GM18858 (cell line): ENCODE results near the gene MMP24.

ENCODE experiments used
- ATAC-seq: cut with Tn5 transposase; IDR thresholded peaks from one replicate; pipeline ENCODE4 v1.9.1; 2021; ENCODE audit not compliant: unreplicated experiment

Gene MMP24

DNA sequence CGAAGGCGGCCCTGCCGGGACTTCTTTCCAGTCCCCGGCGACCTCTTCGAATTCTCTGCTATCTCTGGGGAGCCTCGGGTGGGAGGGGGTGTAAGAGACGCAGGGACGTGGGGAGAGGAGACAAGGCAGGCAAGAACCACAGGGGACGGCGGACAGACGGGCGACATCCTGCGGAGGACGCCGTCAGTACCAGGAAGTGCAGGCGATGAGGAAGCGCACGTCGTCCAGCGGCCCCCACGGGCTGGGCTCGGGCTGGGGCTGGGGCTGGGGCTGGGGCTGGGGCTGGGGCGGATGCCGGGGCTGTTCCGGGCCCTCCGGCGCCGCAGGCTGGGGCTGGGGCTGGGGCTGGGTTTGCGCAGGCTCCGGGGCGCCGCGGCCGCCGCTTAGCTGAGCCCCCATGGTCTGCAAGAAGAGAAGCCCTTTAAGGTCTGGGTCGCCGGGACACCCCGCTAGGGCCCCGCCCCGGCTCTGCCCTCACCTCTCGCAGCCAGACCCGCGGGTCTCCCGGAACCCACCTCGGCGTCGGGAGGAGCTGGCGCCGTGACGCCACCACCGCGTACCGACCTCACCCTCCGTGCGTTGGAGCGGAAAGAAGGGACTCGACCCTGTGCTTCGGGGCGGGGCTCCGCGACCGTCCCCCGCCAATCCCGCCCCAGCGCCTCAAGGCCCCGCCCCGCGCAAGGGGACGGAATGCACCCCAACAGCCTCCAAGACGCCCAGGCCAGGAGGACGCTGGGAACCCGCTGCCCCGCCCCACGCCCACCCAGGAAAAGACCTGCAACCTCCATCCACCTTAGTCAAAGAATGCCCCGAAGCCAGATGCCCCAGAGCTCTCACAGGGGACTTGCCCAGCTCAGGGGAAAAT is 51.3 kb downstream of the MMP24 start, which contains the start of gene MMP24OS:
MMP24OS (minus strand) TSS at position 592 of the 865 bp plus-strand sequence; CDS start at position 399, 193 bp downstream.
- peak; percentile 58 for ATAC-seq

DNA sequence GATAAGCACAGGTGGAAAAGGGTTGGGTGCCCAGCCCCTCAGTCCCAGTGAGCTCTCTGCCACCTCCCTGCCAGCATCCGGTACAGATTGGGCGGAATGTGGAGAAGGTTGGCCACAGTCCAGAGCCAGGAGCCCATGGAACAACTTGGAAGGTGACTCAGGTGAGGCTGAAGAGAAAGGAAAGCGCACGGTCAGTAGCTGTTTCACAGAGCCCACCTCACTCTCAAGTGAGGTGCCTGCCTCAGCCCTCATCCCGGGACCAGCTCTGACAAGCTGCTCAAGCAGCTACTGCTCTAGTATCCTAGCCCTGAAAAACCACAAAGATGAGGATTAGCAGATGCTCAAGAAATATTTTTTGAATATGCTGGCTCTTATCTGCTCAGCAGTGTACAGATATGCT is 52.5 kb downstream of the MMP24 start:
- no peak for ATAC-seq

GRCh38 chr20:35279533-35280174 is 53.2 kb downstream of the MMP24 start:
- no peak for ATAC-seq

DNA sequence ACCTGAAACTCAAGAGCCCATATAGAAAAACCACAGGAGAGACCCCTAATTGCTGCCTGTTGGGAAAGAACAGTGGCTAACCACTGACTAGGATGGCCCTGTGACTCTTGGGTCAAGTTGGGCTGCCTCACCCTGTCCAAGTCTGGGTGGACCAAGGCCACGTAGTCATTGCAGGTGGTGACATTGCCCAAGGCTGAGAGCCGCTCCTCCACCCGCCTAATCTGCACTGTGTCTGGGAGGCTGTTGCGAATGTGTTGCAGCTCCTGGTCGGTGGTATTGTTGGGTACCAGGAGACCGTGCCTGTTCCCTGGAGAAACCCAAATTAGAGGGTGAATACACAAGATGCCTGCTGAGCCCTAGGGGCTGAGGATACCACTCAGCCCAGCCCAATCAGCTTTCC is 54.0 kb downstream of the MMP24 start:
- ATAC-seq = no peak

- ATAC-seq = no peak
These were observed 55.1 kb downstream of the MMP24 start for GRCh38 chr20:35281506-35282101.

DNA sequence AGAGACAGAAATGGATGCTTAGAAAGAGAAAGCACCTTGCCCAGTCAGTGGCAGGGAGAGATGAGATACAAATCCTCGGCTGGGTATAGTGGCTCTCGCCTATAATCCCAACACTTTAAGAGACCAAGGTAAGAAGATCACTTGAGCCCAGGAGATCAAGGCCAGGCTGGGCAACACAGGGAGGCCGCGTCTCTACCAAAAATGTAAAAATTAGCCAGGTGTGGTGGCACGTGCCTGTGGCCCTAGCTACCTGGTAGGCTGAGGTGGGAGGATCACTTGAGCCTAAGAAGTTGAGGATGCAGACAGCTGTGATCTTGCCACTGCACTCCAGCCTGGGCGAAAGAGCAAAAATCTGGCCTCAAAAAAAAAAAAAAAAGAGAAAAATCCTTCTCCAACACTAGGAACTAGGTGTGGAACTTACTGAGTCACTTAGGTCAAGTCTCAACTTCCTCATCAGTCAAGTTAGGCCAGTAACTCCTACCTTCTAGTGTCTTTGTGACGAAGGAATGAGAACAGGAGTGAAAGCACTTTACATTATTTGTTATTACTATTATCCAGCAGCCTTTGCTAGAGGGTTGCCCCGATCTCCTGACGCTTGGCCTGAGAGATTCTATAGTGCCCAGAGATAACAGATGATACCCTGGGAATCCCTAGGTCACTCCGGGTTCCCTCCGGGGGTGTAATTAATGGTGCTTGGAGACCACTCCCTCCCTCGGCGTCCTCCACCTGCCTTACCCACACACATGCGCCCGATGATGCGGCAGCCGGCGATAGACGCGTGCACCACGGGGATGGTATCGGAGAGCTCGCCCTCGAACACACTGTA is 57.2 kb downstream of the MMP24 start:
- no peak for ATAC-seq

GRCh38 chr20:35284267-35284991 is 57.9 kb downstream of the MMP24 start, which contains the start of gene EIF6:
EIF6 (minus strand) TSS chr20:35284772; CDS start chr20:35284487, 285 bp downstream.
- ATAC-seq = no peak

DNA sequence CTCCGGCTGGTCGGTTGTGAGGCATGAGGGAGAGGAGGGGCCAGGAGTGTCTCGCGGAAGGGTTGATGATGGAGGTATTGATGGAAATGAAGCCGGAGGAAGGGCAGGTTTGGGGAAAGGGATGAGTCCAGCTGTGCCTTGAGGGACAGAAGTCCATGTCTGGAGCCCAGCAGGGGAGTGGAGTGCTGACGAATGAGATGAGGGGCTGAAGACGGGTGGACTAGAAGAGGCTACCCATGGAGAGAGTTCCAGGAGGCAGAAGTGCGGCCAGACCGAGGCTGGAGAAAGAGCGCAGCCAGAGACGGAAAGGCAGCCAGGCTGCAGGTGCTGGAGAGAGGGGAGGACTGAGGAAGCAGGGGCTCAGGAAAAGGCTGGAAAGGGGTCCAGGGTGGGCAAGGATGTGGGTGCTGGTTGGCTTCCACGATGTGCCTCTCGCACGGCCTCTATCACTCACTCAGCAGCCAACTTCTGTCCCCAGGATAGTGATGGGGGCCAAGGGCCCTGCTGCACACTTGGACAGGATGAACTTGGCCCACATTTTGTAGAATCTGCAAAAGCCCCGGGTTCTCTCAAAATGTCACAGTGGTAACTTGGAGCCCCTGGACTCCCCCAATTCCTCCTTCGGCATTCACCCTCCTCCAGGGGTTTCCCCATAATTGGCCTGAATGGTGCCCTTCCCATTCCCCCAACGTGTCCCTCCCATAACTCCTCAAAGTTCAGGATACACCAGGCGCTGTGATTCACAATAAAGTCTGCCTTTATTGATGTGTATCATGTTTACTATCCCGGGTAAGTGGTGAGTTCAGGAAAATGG is 58.7 kb downstream of the MMP24 start:
- ATAC-seq = no peak

DNA sequence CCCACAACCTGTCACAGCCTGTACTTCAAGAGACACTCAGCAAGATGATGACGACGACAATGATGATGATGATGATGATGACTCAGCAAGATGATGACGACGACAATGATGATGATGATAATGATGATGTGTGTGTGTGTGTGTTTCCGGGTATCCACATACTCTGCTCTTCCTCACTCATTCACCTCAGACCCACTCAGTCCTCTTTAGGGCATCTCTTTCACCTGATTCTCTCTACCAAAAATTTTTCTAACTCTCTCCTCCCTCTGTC is 59.3 kb downstream of the MMP24 start:
- no peak for ATAC-seq

GRCh38 chr20:35286077-35286898 is 59.8 kb downstream of the MMP24 start:
- ATAC-seq = no peak

DNA sequence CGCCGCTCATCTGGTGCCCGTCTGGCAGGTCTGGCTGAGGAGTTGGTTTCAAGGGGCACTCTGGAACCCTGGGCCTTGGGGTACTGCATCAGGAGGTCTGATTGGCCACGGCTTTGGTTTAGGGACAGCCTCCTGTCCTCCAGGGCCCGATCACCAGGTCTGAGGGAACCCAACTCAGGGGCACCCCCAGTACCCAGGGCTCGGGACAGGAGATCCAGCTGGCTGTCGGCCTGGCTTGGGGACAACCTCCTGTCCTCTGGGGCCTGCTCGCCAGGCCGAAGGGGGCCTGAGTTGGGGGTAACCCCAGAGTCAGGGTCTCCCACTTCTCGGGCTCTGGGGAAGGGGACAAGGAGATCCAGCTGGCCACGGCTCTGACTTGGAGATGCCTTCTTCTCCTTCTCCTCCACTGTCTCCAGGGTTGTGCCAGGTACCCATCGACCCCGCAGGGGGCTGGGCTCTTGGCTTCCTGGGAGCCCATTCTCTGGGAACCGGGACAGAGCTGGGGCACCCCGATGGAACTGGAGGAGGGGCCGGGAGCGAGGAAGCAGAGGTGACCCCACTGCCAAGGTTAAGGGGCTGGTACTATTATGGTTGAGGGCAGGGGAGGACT is 60.5 kb downstream of the MMP24 start:
- no peak for ATAC-seq

GRCh38 chr20:35287509-35288324 is 61.2 kb downstream of the MMP24 start:
- no peak for ATAC-seq

GRCh38 chr20:35288325-35289060 is 62.0 kb downstream of the MMP24 start:
- ATAC-seq = no peak

GRCh38 chr20:35290186-35290886 is 63.8 kb downstream of the MMP24 start:
- no peak for ATAC-seq

DNA sequence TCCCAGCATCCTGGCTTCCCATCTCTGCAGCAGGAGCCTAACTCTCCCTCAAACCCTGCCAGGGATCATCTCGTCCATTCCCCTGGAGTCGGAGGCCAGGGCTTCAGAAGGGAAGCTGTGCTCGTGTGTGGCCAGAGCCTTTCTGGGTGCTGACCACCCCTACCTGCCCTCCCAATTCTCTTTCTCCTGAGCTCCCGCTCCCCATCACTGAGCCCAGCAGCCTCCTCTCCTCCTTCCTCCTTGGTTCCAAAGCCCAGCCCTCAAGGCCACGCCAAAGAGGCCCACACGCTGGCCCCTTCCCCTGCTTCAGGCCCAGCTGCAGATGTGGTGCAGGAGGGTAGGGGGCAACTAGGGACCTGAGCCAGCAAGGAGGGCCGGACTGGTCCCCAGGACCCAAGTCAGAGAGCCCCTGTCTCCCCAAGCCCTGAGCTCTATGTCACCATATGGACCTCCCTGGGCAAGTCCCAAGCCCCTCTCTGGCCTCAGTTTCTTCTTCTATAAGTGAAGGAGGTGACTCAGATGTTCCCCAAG is 64.5 kb downstream of the MMP24 start:
- no peak for ATAC-seq
